Left ventricle myocardium superior (tissue), 1 donor: ENCODE measurements around the gene TENM4. TPM values are rescaled to one million over a fixed set of nuclear protein-coding genes. Genes with fewer than 3 reads are reported as not detected.

Experiments used
- ATAC-seq: fragments of 200-7000 bp; cut with Tn5 transposase; one replicate; pipeline ENCODE4 v1.9.1; 2020; ENCODE audit warnings: mild to moderate bottlenecking, moderate library complexity
- DNase-seq: peaks from one replicate; pipeline ENCODE4 v3.0.0-alpha.2; 2020
- intact Hi-C: fragments of 100-400 bp; cut with micrococcal nuclease; formaldehyde crosslinking; loops from one replicate; pipeline ENCODE4 v1.11.0; 2022
- total RNA-seq: library from RNA; stranded (reverse); fragmentation: NEBNext Ultra II Directional; extraction: Animal tissue kit (Norgen Biotek cat#: 25700); gene quantifications from one replicate; pipeline ENCODE4 v1.2.1, GENCODE V29; 2021
- donor health status: DM: no; HTN: yes; CAD: no; lungs with severe emphysema.

The TENM4 gene
- total RNA-seq, 1 donor from 2014 or later: 0.40 TPM

DNA sequence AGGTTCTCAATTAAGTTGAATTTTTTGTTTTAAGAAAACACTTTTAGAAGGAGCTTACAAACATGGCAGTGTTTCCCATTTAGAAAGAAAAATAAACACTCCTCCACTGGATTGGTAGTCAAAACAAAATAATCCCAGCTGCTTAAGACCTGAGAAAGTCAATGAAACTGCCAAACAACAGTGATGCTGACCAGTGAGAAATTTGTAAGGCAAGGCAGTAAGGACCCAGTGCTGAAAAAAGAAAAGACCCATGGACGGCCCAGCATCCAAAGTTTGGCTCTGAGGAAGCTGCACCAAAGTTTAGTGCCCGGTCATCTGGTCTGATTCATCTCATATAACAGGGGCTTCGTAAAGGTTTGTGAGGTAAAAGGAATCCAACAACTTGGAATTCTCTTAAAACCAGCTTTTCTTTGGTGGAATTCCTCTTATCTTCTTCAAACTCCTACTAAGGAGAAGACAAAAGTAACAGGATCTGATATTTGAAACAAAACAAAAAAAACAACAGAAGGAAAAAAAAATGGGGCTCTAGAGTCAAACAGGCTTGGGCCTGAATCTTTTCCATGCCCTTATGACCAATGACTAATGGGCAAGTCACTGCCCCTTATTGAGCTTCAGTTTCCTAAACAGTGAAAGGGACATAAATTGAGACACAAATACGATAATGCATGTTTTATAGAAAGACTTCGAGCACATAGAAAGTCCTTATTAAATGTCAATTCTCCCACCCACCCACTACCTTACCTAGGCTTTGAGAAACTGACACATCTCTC, 483.2 kb downstream of the TENM4 start:
- ATAC-seq: no peak
- intact Hi-C loops: no loop called here
- DNase-seq: no peak

DNA sequence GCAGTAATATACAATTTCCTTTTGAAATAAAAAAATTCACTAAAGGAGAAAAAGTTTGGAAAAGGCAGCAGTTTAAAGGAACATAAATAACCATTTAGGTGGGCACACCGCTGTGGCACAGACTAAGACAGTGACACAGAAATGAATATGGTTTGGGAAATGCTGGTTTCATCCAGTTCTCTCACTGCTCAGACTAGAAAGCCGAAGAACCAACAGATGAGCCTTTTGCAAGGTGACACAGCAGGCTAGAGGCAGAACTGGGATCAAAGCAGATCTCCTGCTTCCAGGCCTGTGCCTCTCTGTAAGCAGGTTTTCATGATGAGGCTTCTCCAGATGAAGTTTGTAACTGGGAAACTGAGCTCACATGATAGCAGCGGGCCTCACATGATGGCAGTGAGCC, 486.1 kb downstream of the TENM4 start:
- intact Hi-C loops: no loop called here
- DNase-seq (no peak), ATAC-seq (peak; percentile 11)

GRCh38 chr11:78954261-78954660, 486.6 kb downstream of the TENM4 start:
- intact Hi-C loops: no loop called here
- no peak for DNase-seq
- ATAC-seq: peak; percentile 84

DNA sequence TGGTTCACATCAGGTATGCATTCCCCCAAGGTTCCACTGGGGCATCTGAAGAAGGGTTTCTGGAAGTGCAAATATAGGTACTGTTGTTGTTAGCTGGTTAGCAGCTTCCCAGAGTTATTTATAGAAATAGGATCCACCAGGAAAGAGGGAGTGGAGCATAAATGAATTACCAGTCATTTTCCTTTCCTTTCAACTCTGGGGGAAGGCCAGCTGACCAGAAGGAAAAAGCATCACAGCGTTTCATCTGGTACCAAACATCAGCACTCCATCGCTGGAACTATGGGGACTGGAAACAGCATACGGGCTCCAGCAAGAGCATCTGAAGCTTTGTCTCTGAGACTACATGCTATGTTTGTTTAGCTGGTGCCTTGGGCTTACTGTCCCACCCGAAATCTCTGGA, 487.9 kb downstream of the TENM4 start:
- intact Hi-C loops: no loop called here
- ATAC-seq (peak; percentile 26), DNase-seq (no peak)

DNA sequence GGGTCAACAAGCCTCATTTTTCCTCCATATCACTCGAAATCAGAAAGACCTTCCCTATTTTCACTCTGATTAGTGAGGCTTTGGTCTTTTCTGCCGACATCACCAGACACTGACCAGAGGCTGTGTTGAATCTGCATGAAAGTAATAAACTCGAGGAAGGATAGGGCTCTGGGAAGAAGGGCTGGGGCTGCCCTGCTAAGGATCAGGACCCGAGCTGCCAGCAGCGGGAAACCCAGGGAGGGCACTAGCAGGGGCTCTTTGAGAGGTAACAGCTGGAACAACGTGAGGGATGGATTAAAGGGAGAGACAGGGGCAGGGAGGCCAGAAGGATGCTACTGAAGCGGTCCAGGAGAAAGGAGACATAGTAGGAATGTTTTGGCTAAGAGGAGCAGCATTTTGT, 488.7 kb downstream of the TENM4 start:
- DNase-seq (no peak), ATAC-seq (no peak)
- intact Hi-C loops: no loop called here

DNA sequence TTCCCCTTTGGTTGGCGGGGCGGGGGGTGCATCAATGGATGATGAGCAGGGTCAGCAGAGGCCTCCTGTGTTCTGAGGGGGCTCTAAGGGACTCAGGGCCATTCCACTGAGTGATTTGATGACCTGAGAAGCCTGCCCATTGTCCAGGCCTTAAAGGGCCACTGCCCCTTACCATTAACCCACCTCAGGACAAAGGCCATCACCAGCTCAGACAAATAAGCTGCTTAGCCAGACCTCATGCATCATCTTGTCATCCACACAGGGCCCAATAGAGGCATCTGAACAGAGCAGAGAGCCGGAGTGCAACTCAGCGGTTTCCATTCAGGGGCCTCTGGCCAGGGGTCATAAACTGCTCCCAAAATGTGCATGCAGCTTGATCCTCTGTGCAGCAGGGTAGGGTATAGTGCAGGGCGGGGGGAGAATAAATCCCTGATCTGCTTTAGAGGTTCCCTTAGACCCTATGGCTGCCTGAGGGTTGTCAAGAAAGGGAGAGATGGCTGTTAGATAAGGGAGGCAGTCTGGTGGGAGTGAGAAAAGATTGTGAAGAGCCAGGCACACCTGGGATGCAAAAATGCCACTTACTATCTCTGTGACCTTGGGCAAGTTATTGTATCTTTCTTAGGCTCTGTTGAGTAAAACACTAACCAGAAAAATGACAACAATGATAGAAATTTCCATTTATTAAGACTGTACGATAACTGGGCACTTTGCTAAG, 490.7 kb downstream of the TENM4 start:
- DNase-seq (no peak), ATAC-seq (no peak)
- intact Hi-C loops: no loop called here

- DNase-seq (no peak), ATAC-seq (no peak)
- intact Hi-C loops: no loop called here
These were observed 493.6 kb downstream of the TENM4 start for GRCh38 chr11:78946945-78947902.

GRCh38 chr11:78943841-78944240, 497.0 kb downstream of the TENM4 start:
- DNase-seq (no peak), ATAC-seq (no peak)
- intact Hi-C loops: no loop called here

- intact Hi-C loops: no loop called here
- no peak for DNase-seq
- ATAC-seq: no peak
These were observed 497.7 kb downstream of the TENM4 start for GRCh38 chr11:78943154-78943553.

GRCh38 chr11:78941226-78941851, 499.5 kb downstream of the TENM4 start:
- ATAC-seq (no peak), DNase-seq (no peak)
- intact Hi-C loops: no loop called here

DNA sequence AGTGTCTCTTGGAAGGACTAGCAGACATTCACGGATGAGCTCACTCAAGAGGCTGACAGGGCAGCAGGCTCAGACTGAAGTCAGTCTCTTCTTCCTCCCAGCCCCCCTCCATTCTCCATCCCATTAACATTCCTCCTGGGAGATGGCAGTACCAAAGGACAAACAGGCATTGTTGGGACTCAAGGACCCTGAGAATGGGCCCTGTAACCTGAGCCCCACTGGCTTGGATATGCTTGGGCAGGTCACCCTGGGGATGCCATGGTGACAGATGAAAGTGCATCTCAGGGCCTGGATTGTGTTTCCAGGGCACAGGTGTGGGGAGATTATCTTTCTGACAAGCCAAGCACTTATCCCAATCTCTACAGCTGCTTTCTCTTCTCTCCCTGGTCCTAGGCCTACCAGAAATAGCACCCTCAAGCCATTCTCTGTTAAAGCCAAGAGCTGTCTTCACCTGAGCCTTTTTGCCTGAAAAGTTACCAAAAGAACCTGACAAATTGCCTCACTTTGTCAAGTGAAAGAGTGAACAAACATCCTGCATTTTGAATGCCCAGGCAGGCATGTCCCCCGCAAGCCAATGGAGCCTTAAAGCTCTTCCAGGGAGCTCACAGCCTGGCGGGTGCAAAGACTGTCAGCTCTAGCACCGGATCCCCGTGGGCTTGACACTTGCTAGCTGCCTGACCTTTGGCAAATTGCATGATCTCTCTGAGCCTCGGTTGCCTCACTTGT, 500.2 kb downstream of the TENM4 start:
- no peak for ATAC-seq
- intact Hi-C loops: no loop called here
- DNase-seq: no peak

GRCh38 chr11:78938971-78939370, 501.9 kb downstream of the TENM4 start:
- DNase-seq (no peak), ATAC-seq (no peak)
- intact Hi-C loops: no loop called here

- intact Hi-C loops: no loop called here
- no peak for DNase-seq
- no peak for ATAC-seq
These were observed 502.8 kb downstream of the TENM4 start for GRCh38 chr11:78938036-78938435.

- DNase-seq: no peak
- intact Hi-C loops: no loop called here
- no peak for ATAC-seq
These were observed 505.3 kb downstream of the TENM4 start for GRCh38 chr11:78935398-78936068.

DNA sequence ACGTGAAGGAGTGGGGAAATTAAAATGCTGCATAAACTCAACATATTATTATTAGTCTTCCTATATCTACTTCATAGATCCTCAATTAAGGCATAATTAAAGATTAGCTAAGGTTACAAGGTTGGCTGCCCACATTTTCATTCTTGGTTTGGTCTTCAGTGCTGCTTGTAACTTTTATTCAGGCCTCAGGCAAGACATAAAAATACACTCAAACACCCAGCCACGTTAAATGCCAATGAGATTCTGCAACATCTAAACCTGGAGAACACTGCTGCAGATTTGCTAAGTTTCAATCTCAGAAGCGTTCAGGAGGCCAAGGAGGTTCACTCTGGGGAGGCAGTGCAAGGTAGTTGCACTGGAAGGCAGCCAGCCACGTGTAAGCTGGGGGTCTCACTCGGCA, 507.5 kb downstream of the TENM4 start:
- no peak for DNase-seq
- no peak for ATAC-seq
- intact Hi-C loops: no loop called here

DNA sequence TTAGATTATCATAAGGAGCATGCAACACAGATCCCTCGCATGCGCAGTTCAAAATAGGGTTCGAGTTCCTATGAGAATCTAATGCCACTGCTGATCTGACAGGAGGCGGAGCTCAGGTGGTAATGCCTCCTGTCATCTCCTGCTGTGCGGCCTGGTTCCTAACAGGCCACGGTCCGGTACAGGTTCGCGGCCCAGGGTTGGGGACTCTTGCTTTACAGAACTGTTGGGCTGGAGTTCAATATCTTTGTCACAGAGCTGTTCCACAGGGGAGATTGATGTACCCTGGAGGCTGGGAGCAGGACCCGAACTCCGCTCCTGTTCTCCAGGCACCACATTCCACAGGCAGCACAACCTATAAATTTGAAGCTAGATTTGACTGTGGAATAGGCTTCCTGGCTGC, 508.1 kb downstream of the TENM4 start:
- intact Hi-C loops: no loop called here
- no peak for DNase-seq
- ATAC-seq: no peak

DNA sequence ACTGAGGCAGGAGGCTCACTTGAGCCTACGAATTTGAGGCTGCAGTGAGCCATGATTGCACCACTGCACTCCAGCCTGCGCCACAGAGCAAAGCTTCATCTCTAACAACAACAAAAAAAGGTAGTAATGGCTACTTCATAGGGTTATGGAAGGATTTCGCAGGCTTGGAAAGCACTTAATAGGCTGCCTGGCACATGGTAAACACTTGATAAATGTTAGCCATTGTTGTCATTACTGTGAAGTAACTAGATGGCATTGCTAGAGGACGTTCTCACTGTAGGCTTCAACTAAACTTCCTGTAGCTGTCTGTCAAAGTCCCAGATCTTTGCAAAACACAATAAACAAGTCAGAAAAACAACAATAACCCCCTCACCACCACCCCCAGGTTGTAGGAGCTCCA, 508.9 kb downstream of the TENM4 start:
- DNase-seq (no peak), ATAC-seq (no peak)
- intact Hi-C loops: no loop called here

- intact Hi-C loops: no loop called here
These were observed 509.9 kb downstream of the TENM4 start for GRCh38 chr11:78930810-78931523.

More at GRCh38 chr11:78930810-78931523, 509.9 kb downstream of the TENM4 start:
- no peak for DNase-seq
- ATAC-seq: no peak
